Prostate gland (tissue), 2 donors: ENCODE data around the gene CRADD. TPM values are rescaled to one million over a fixed set of nuclear protein-coding genes. Genes with fewer than 3 reads are reported as not detected.

Experiments
- DNase-seq: peaks from one replicate; pipeline ENCODE4 v3.0.0-alpha.2; 2019; ENCODE audit warnings: low spot score
- H3K27ac ChIP-seq, 2 donors: fragments of 200-600 bp; sonication (generic); 2 replicates each; pipeline ENCODE4 v1.5.1; 2017 to 2019
- H3K27me3 ChIP-seq: fragments of 200-600 bp; sonication (generic); replicated peaks from 2 replicates; pipeline ENCODE4 v1.5.1; 2019; ENCODE audit not compliant: insufficient read depth
- H3K36me3 ChIP-seq, 2 donors: fragments of 200-600 bp; sonication (generic); 1 replicate in 1 of 2; 2 replicates in 1 of 2; pipeline versions ENCODE4 v1.5.1 to v1.8.1; 2017 to 2019
- H3K4me1 ChIP-seq: fragments of 200-600 bp; sonication (generic); replicated peaks from 2 replicates; pipeline ENCODE4 v1.5.1; 2019
- H3K4me3 ChIP-seq, 2 donors: fragments of 200-600 bp; sonication (generic); 2 replicates each; pipeline ENCODE4 v1.5.1; 2017 to 2019
- H3K9me3 ChIP-seq: fragments of 200-600 bp; sonication (generic); 2 replicates; pipeline ENCODE4 v1.5.1; 2017
- POLR2A ChIP-seq: fragments of 450-650 bp; IDR thresholded peaks from one replicate; pipeline ENCODE4 v1.6.1; 2016; ENCODE audit warnings: antibody characterized with exemption, mild to moderate bottlenecking
- POLR2AphosphoS5 ChIP-seq: sonication (generic); formaldehyde crosslinking; IDR thresholded peaks from one replicate; pipeline ENCODE4 v1.6.1; 2017; ENCODE audit warnings: antibody characterized with exemption
- WGBS: methylation state at CpG from one replicate; pipeline ENCODE4 v1.1.5; 2018; 5-methylcytosine and 5-hydroxymethylcytosine counted together
- intact Hi-C: fragments of 100-400 bp; cut with DNase I; formaldehyde crosslinking; loops from one replicate; pipeline ENCODE4 v1.14.2; 2022
- total RNA-seq, 2 donors: library from RNA; depleted of rRNA; stranded (reverse); fragments of >200 nt; gene quantifications; one replicate each; pipeline ENCODE4 v1.1.0, GENCODE V29; 2016
- TF ChIP-seq, protein P1 (sequence below), 4 experiments: fragments of 200-600 bp in 2 of 4; fragments of 450-650 bp in 2 of 4; sonication (generic) in 2 of 4; IDR thresholded peaks; 1 replicate in 3 of 4; 2 replicates in 1 of 4; pipeline ENCODE4 v1.5.1; 2016 to 2019; ENCODE audit warnings: antibody characterized with exemption in 4 of 4, mild to moderate bottlenecking in 2 of 4, moderate library complexity in 2 of 4

CRADD gene
- total RNA-seq, 2 donors from 2014 or later = 38.9 to 42.4 TPM

- H3K27ac ChIP-seq = peak overlapping the region; percentile 84 to 90
- DNase-seq = peak; percentile 73
- intact Hi-C loops = no loop called here
- TF ChIP-seq, protein P1, sequence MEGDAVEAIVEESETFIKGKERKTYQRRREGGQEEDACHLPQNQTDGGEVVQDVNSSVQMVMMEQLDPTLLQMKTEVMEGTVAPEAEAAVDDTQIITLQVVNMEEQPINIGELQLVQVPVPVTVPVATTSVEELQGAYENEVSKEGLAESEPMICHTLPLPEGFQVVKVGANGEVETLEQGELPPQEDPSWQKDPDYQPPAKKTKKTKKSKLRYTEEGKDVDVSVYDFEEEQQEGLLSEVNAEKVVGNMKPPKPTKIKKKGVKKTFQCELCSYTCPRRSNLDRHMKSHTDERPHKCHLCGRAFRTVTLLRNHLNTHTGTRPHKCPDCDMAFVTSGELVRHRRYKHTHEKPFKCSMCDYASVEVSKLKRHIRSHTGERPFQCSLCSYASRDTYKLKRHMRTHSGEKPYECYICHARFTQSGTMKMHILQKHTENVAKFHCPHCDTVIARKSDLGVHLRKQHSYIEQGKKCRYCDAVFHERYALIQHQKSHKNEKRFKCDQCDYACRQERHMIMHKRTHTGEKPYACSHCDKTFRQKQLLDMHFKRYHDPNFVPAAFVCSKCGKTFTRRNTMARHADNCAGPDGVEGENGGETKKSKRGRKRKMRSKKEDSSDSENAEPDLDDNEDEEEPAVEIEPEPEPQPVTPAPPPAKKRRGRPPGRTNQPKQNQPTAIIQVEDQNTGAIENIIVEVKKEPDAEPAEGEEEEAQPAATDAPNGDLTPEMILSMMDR (IDR thresholded peaks at IDR 0.05) = no peak
- TF ChIP-seq POLR2AphosphoS5 = peak; percentile 92
- no peaks in the 10 kb centered on the region for H3K36me3 ChIP-seq
- no peaks in the 10 kb centered on the region for H3K27me3 ChIP-seq
- H3K4me1 ChIP-seq = no peaks in the 10 kb centered on the region
- no peaks in the 10 kb centered on the region for H3K9me3 ChIP-seq
- WGBS = 5% methylated on average over 4 of the region's 4 CpGs
- H3K4me3 ChIP-seq = no peak overlapping the region
These were observed 126.2 kb downstream of the CRADD start for GRCh38 chr12:93803424-93803807.

- DNase-seq = no peak
- Histone ChIP-seq H3K9me3 (no peaks in the 10 kb centered on the region), H3K27me3 (no peaks in the 10 kb centered on the region), H3K4me3 (no peak overlapping the region), H3K27ac (peak overlapping the region; percentile 84 to 90), H3K4me1 (no peaks in the 10 kb centered on the region), H3K36me3 (no peaks in the 10 kb centered on the region)
- intact Hi-C loops = no loop called here
- WGBS = 65% methylated on average over 5 of the region's 5 CpGs
- TF ChIP-seq, protein P1 (IDR thresholded peaks at IDR 0.05) = no peak
- TF ChIP-seq POLR2AphosphoS5 (no peak), POLR2A (no peak)
These were observed 127.4 kb downstream of the CRADD start for GRCh38 chr12:93804392-93805179.

DNA sequence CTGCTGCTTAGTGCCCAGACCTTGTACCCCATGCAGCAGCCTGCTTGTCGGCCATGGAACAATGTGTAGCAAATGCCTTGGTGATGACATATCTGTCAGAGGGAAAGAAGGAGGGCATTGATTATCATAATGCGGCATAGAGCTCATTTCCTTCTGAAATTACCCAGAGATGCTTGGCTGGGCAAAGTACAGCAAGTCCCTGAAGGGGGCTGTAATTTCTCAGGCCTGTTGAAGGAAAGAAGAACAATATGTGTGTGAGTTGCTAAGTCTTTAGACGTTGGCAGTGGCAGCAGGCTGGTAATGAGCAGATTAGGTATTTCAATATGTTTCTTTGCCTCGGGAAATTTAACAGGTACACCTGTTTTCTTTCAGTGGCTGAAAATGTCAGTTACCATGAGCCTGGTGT, 128.6 kb downstream of the CRADD start:
- Histone ChIP-seq H3K27ac (no peak overlapping the region), H3K4me1 (peaks cover under 1% of the 10 kb centered on the region), H3K4me3 (no peak overlapping the region), H3K27me3 (no peaks in the 10 kb centered on the region), H3K9me3 (no peaks in the 10 kb centered on the region), H3K36me3 (no peaks in the 10 kb centered on the region)
- intact Hi-C loops = no loop called here
- no peak for DNase-seq
- 77% methylated on average over 4 of the region's 4 CpGs for WGBS
- no peak for TF ChIP-seq POLR2A
- TF ChIP-seq POLR2AphosphoS5 = no peak
- TF ChIP-seq, protein P1 (IDR thresholded peaks at IDR 0.05) = no peak

- Histone ChIP-seq H3K9me3 (no peaks in the 10 kb centered on the region), H3K4me3 (no peak overlapping the region), H3K27ac (no peak overlapping the region), H3K36me3 (no peaks in the 10 kb centered on the region), H3K27me3 (no peaks in the 10 kb centered on the region), H3K4me1 (peaks cover 14% of the 10 kb centered on the region)
- intact Hi-C loops = no loop called here
- 83% methylated on average over 2 of the region's 2 CpGs for WGBS
- no peak for DNase-seq
- TF ChIP-seq, protein P1 (IDR thresholded peaks at IDR 0.05) = no peak
- TF ChIP-seq POLR2A = no peak
- TF ChIP-seq POLR2AphosphoS5 = no peak
These were observed 130.2 kb downstream of the CRADD start for GRCh38 chr12:93807354-93807753.
